ENCODE results near the gene STK39.

- TF ChIP-seq GATA2 (IDR thresholded peaks at IDR 0.05; ENCODE audit: low read depth, low read length) (no peak), GATA3 (IDR thresholded peaks at IDR 0.05; ENCODE audit: low read depth, low read length) (no peak)
Observed at GRCh38 chr2:167937403-167937802, 310.0 kb downstream of the STK39 start.

Data from SH-SY5Y (cell line).